ENCODE data around the gene TMCO4.
"Not testable (repeated sequence)": the region's sequence is repeated elsewhere in the genome, so short reads cannot be mapped to it uniquely, and the experiment has no call there.

Gene TMCO4

DNA sequence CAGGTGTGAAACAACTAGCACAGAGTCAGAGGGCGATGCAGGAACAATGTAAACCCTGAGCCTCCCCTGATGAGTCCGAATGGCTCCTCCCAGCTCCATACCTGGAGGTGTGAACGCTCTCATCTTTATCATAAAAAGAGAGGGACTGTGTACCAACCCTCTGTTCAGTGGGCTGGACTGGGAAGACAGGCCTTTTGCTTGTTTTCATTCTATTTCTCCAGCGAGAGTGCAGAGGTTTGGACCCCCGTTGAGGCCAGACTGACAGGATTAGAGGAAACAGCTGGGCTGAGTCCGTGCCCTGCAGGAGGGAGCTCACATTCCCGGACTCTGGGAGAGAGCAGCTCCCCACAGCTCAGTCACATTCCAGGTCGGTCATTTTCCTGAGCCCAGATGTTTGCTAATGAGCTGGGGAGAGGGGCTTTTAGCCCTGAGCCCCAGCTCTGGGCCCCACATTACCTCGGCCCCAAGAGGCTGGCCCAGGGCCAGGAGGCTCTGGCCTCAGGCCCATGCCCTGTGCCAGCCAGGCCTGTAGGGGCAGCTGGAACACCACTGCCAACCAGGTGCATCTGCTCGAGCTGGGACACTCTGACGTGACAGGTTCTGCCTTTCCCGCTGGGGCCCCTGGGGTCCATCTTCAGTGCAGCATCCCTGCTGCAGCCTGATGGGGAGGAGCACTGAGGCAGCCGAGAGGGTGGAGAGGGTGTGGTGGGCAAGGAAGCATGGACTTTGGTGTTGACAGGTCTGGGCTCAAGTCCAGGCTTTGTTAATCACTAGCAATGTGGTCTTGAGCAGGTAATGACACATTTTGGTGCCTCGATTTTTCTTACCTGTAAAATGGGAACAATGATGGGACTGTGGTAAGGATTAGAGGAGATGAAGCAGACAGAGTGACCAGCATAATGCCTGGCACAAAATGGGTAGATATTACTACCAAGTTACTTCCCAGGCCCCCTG, 159.1 kb downstream of the TMCO4 start:
- no peak overlapping the region for H3K9ac ChIP-seq
- H4K20me1 ChIP-seq (ENCODE audit: insufficient read depth), result no peaks in the 10 kb centered on the region
- no peaks in the 10 kb centered on the region for H3K79me2 ChIP-seq (ENCODE audit: insufficient read depth, low read depth)
- H2AFZ ChIP-seq (ENCODE audit: low read depth), result no peak overlapping the region
- H3K4me3 ChIP-seq (IDR thresholded peaks at IDR 0.05; ENCODE audit: insufficient read depth, low read depth, low read length), result no peak overlapping the region
- H3K4me2 ChIP-seq, result no peak overlapping the region
- TF ChIP-seq CTCF (conservative IDR thresholded peaks at IDR 0.05; ENCODE audit: low read depth, low read length), result no peak
- no peaks in the 10 kb centered on the region for H3K4me1 ChIP-seq (ENCODE audit: low read depth, poor library complexity, severe bottlenecking)
- H3K27me3 ChIP-seq (ENCODE audit: insufficient read depth, low read depth), result peaks cover 17% of the 10 kb centered on the region
- no peaks in the 10 kb centered on the region for H3K36me3 ChIP-seq (ENCODE audit: insufficient read depth)
- H3K27ac ChIP-seq, result no peak overlapping the region

GRCh38 chr1:19639999-19640362, 159.7 kb downstream of the TMCO4 start:
- Histone ChIP-seq H3K27ac (no peak overlapping the region), H3K79me2 (ENCODE audit: insufficient read depth, low read depth) (no peaks in the 10 kb centered on the region), H4K20me1 (ENCODE audit: insufficient read depth) (no peaks in the 10 kb centered on the region), H3K27me3 (ENCODE audit: insufficient read depth, low read depth) (peaks cover 10% of the 10 kb centered on the region), H3K9ac (no peak overlapping the region), H3K4me3 (IDR thresholded peaks at IDR 0.05; ENCODE audit: insufficient read depth, low read depth, low read length) (no peak overlapping the region), H3K4me1 (ENCODE audit: low read depth, poor library complexity, severe bottlenecking) (no peaks in the 10 kb centered on the region), H3K4me2 (no peak overlapping the region), H2AFZ (ENCODE audit: low read depth) (no peak overlapping the region), H3K36me3 (ENCODE audit: insufficient read depth) (no peaks in the 10 kb centered on the region)
- TF ChIP-seq CTCF (conservative IDR thresholded peaks at IDR 0.05; ENCODE audit: low read depth, low read length), result no peak

DNA sequence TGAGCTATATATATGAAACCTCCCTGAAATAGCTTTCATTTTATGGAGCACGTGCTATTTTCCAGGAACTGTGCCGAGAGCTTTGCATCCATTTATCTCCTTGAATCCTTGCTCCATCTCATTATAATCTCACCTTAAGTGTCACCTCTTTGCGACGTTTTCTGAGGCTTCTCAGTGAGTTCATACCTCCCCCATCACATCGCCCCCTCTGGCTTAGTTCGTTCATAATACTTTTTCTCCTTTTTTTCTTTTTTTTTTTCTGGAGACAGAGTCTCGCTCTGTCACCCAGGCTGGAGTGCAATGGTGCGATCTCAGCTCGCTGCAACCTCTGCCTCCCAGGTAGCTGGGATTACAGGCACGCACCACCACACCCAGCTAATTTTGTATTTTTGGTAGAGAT, 160.5 kb downstream of the TMCO4 start:
- not testable (repeated sequence) for H3K79me2 ChIP-seq (ENCODE audit: insufficient read depth, low read depth); H3K36me3 ChIP-seq (ENCODE audit: insufficient read depth); H3K27me3 ChIP-seq (ENCODE audit: insufficient read depth, low read depth); H3K4me3 ChIP-seq (IDR thresholded peaks at IDR 0.05; ENCODE audit: insufficient read depth, low read depth, low read length); H2AFZ ChIP-seq (ENCODE audit: low read depth); H3K4me2 ChIP-seq; H3K9ac ChIP-seq; H3K27ac ChIP-seq; H4K20me1 ChIP-seq (ENCODE audit: insufficient read depth); H3K4me1 ChIP-seq (ENCODE audit: low read depth, poor library complexity, severe bottlenecking)

DNA sequence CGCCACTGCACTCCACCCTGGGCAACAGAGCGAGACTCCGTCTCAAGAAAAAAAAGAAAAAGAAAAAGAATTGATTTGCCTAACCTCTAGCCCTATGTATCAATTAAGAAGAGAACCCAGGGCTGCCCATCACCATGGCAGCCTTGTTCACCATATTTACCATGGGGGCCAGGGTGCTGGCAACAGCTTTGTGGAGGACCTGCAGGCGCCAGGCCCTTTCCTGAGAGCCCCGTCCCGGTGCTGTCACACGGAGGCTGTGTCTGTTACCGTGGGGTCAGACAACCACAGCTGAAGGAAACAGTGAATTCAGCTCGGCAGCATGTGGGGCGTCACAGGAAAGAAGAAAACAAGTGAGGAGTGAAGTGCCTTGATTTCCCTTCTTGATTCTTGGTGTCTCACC, 162.1 kb downstream of the TMCO4 start:
- Histone ChIP-seq H3K9ac (no peak overlapping the region), H3K36me3 (ENCODE audit: insufficient read depth) (no peaks in the 10 kb centered on the region), H3K4me3 (IDR thresholded peaks at IDR 0.05; ENCODE audit: insufficient read depth, low read depth, low read length) (no peak overlapping the region), H3K79me2 (ENCODE audit: insufficient read depth, low read depth) (no peaks in the 10 kb centered on the region), H3K27ac (no peak overlapping the region), H3K27me3 (ENCODE audit: insufficient read depth, low read depth) (peaks cover 2% of the 10 kb centered on the region; the same call in 1 of the 2 replicates), H3K4me1 (ENCODE audit: low read depth, poor library complexity, severe bottlenecking) (no peaks in the 10 kb centered on the region), H2AFZ (ENCODE audit: low read depth) (no peak overlapping the region), H4K20me1 (ENCODE audit: insufficient read depth) (no peaks in the 10 kb centered on the region), H3K4me2 (no peak overlapping the region)
- no peak for TF ChIP-seq CTCF (conservative IDR thresholded peaks at IDR 0.05; ENCODE audit: low read depth, low read length)

- not testable (repeated sequence) for H3K27ac ChIP-seq; H3K4me3 ChIP-seq (IDR thresholded peaks at IDR 0.05; ENCODE audit: insufficient read depth, low read depth, low read length); H4K20me1 ChIP-seq (ENCODE audit: insufficient read depth); H3K36me3 ChIP-seq (ENCODE audit: insufficient read depth); H3K9ac ChIP-seq; H3K79me2 ChIP-seq (ENCODE audit: insufficient read depth, low read depth); H3K27me3 ChIP-seq (ENCODE audit: insufficient read depth, low read depth); H3K4me2 ChIP-seq; H3K4me1 ChIP-seq (ENCODE audit: low read depth, poor library complexity, severe bottlenecking); H2AFZ ChIP-seq (ENCODE audit: low read depth)
Observed at GRCh38 chr1:19636749-19637148, 163.0 kb downstream of the TMCO4 start.
